ENCODE results near the gene ELAVL1. TPM values are rescaled to one million over a fixed set of nuclear protein-coding genes. Genes with fewer than 3 reads are reported as not detected.
A peak's percentile ranks its signal among the peaks of the same experiment; 100 is the strongest.
"Not testable (repeated sequence)": the region's sequence is repeated elsewhere in the genome, so short reads cannot be mapped to it uniquely, and the experiment has no call there.

The ELAVL1 gene
- total RNA-seq, 1 donor from 2014 or later, result 83.5 TPM

DNA sequence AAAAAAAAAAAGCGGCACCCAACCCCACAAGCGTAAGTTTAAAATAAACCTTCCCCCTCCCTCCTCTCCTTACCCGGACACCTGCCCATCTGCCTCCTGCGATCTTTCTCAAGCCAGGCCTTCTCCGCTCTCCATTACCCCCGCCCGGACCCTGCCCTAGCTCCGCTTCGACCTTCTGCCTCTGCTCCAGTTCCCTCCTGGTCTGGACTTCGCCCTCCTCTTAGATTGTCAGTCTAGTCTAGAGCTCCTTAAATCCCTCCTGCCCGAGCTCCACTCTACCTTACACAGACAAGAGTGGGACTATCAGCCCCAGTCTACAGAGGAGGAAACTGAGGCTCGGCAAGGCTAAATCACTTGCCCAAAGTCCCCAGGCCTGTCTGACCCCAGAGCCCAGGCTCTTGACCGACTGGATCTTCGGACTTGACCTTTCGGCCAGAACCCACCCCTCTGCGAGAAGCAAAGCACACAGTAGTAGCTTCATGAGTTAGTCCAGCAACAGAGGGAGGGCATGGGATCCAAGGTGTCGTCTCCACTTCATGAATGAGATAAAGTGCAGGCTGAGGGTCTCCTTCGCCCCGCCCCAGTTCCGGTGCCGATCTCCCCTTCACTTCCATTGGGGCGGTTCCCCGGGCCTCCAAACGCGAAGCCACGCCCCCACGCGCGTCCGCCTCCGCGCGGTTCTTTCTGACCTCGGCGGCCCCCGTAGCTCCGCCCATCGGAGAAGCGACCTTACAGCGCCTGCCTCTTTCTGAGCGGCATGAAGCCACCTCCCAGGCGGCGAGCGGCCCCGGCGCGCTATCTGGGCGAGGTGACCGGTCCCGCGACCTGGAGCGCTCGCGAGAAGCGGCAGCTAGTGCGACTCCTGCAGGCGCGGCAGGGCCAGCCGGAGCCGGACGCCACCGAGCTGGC lies 85.6 kb downstream of the ELAVL1 start, which contains the start of gene SNAPC2:
TSS of gene SNAPC2 (plus strand) at position 729 of the 909 bp plus-strand sequence. CDS start at position 758, 29 bp downstream.
- CTCF ChIA-PET, result interaction anchor here (1.0 to 2.7 kb wide), 8 partner anchors 9 to 351 kb away, joined by 3 to 13 read pairs (median 6); partner anchors contain the start of gene MAP2K7
- Mint-ChIP-seq H3K9me3 (no peaks in the 10 kb centered on the region), H3K4me1 (peaks cover 49% of the 10 kb centered on the region), H3K27ac (peak within 1 kb of the TSS; percentile 96), H3K27me3 (peaks cover 17% of the 10 kb centered on the region), H3K36me3 (ENCODE audit: low read depth) (peaks cover 11% of the 10 kb centered on the region), H3K4me3 (peak within 1 kb of the TSS; percentile 93)
- intact Hi-C loops (cut with micrococcal nuclease), result loop anchor here (1.0 to 10.0 kb wide), 8 partner anchors 17 to 470 kb away; partner anchors contain the start of genes MAP2K7, PNPLA6, RAB11B and TIMM44
- TF ChIP-seq, protein P1, sequence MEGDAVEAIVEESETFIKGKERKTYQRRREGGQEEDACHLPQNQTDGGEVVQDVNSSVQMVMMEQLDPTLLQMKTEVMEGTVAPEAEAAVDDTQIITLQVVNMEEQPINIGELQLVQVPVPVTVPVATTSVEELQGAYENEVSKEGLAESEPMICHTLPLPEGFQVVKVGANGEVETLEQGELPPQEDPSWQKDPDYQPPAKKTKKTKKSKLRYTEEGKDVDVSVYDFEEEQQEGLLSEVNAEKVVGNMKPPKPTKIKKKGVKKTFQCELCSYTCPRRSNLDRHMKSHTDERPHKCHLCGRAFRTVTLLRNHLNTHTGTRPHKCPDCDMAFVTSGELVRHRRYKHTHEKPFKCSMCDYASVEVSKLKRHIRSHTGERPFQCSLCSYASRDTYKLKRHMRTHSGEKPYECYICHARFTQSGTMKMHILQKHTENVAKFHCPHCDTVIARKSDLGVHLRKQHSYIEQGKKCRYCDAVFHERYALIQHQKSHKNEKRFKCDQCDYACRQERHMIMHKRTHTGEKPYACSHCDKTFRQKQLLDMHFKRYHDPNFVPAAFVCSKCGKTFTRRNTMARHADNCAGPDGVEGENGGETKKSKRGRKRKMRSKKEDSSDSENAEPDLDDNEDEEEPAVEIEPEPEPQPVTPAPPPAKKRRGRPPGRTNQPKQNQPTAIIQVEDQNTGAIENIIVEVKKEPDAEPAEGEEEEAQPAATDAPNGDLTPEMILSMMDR (IDR thresholded peaks at IDR 0.05), result no peak
- ATAC-seq (ENCODE audit: low read depth) (peak; percentile 63), DNase-seq (peak; percentile 97)
- POLR2A ChIA-PET, result interaction anchor here (0.5 to 4.0 kb wide), 31 partner anchors 8 to 856 kb away, joined by 3 to 49 read pairs (median 4); partner anchors contain the start of genes ELAVL1, MAP2K7, PET100 and PNPLA6

DNA sequence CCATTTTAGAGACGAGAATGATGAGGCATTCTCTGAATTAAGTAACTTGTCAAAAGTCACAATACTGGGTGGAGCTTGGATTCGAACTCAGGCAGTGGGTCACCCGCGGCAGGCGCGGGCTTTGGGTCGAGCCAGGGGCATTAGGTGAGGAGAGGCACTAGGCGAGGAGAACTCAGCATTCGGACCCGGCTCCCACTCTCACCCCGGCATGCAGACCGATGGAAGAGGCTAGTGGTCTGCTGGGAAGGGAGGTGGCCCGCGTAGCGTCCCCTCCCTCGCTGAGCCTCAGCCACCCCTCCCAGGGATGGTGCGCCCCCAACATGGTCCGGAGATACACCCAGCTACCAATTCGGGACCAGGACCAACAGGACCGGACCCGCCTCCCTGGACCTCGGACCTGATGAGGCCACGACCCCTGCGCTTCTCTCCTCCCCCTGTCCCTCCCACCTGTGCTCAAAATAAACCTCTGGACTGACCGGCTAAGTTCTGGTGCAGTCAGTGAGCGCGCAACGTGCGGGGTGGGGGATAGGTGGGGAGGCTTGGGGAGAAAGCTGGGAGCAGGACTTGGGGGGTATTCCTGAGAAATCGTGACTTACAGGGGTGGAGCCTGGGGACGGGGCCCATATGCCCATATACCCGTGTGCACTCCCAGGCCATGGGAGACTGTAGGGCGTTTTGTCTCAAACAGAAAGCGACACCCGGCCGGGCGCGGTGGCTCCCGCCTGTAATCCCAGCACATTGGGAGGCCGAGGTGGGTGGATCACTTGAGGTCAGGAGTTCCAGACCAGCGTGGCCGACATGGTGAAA lies 86.6 kb downstream of the ELAVL1 start:
- ATAC-seq (ENCODE audit: low read depth) (no peak), DNase-seq (no peak)
- ChIA-PET CTCF (interaction anchor here (0.9 to 1.7 kb wide), 5 partner anchors 10 to 240 kb away, joined by 3 to 8 read pairs (median 4); no protein-coding TSS in a partner anchor), POLR2A (interaction anchor here (0.6 to 3.7 kb wide), 7 partner anchors 15 to 326 kb away, joined by 3 to 30 read pairs (median 5); partner anchors contain the start of genes ELAVL1, MAP2K7, PET100 and XAB2)
- peak overlapping the region; percentile 82 for H3K4me3 Mint-ChIP-seq
- intact Hi-C loops (cut with micrococcal nuclease), result no loop called here
- H3K27ac Mint-ChIP-seq, result no peak overlapping the region
- H3K4me1 Mint-ChIP-seq, result peaks cover 48% of the 10 kb centered on the region
- peaks cover 18% of the 10 kb centered on the region for H3K27me3 Mint-ChIP-seq
- TF ChIP-seq, protein P1 (IDR thresholded peaks at IDR 0.05), result no peak
- no peaks in the 10 kb centered on the region for H3K9me3 Mint-ChIP-seq
- peaks cover 11% of the 10 kb centered on the region for H3K36me3 Mint-ChIP-seq (ENCODE audit: low read depth)

DNA sequence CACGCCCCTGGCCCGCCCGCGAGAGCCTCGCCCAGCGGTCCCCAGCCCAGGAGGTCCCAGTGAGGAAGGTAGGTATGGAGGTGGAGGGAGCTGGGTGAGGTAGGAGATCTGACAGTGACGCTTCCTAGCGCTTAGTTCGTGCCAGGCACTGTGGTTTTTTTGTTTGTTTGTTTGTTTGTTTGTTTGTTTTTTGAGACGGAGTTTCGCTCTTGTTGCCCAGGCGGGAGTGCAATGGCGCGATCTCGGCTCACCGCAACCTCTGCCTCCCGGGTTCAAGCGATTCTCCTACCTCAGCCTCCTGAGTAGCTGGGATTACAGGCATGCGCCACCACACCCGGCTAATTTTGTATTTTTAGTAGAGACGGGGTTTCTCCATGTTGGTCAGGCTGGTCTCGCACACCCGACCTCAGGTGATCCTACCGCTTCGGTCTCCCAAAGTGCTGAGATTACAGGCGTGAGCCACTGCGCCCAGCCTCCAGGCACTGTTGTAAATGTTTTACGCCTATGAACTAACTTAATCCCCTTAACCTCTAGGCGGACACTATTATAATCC lies 87.3 kb downstream of the ELAVL1 start:
- CTCF ChIA-PET, result interaction anchor here (0.9 to 1.2 kb wide), 4 partner anchors 11 to 49 kb away, joined by 3 to 4 read pairs (median 3); partner anchors contain the start of gene TIMM44
- H3K4me1 Mint-ChIP-seq, result peaks cover 47% of the 10 kb centered on the region
- peaks cover 18% of the 10 kb centered on the region for H3K27me3 Mint-ChIP-seq
- H3K4me3 Mint-ChIP-seq, result peak overlapping the region; percentile 35
- H3K27ac Mint-ChIP-seq; DNase-seq; intact Hi-C loops (cut with micrococcal nuclease); H3K9me3 Mint-ChIP-seq; ATAC-seq (ENCODE audit: low read depth): not testable (repeated sequence)
- POLR2A ChIA-PET, result interaction anchor here (0.6 to 1.3 kb wide), 5 partner anchors 15 to 288 kb away, joined by 3 to 5 read pairs (median 4); partner anchors contain the start of genes PET100, TIMM44 and XAB2
- H3K36me3 Mint-ChIP-seq (ENCODE audit: low read depth), result peaks cover 14% of the 10 kb centered on the region

DNA sequence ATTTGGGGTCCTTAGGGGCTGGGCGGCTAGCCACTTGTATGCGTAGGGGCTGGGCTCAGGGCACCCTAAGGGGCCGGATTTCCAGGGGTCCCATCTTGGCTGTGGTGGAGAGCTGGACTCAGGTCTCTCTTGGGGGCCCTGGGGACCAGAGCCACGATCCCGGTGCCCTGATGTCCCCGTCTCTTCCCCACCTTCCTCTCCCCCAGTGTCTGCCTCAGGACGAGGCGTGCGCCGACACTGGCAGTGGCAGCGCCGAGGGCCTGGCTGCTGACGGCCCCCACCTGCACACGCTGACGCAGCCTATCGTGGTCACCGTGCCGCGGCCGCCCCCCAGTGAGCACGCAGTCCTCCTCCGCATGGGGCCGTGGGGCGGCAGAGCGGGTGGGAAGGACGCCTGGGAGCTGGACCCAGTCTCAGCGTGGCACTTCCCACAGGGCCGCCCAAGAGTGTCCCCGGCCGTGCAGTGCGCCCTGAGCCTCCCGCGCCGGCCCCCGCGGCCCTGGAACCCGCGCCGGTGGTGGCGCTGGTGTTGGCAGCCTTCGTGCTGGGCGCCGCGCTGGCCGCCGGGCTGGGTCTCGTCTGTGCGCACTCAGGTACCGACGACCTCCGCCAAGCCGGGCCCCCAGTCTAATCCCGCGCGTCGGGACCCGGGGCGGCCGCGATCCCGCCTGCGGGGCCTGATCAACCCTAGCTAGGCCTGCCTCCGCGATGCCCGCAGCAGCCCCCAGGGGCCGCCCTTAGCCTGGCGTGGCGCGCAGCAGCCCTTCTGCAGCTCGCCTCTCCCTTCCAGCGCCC lies 88.0 kb downstream of the ELAVL1 start:
- ATAC-seq (ENCODE audit: low read depth) (no peak), DNase-seq (peak; percentile 55)
- no peaks in the 10 kb centered on the region for H3K9me3 Mint-ChIP-seq
- H3K36me3 Mint-ChIP-seq (ENCODE audit: low read depth), result peaks cover 16% of the 10 kb centered on the region
- no peak overlapping the region for H3K27ac Mint-ChIP-seq
- H3K4me3 Mint-ChIP-seq, result peak overlapping the region; percentile 75
- intact Hi-C loops (cut with micrococcal nuclease), result no loop called here
- TF ChIP-seq, protein P1 (IDR thresholded peaks at IDR 0.05), result no peak
- ChIA-PET POLR2A (interaction anchor here (0.6 to 1.4 kb wide), 6 partner anchors 9 to 288 kb away, joined by 3 to 5 read pairs (median 4); partner anchors contain the start of genes PET100, TIMM44 and XAB2), CTCF (interaction anchor here (0.7 to 1.2 kb wide), 5 partner anchors 11 to 238 kb away, joined by 3 to 4 read pairs (median 3); partner anchors contain the start of gene TIMM44)
- peaks cover 45% of the 10 kb centered on the region for H3K4me1 Mint-ChIP-seq
- peaks cover 18% of the 10 kb centered on the region for H3K27me3 Mint-ChIP-seq
